GM23338 (cell line): ENCODE data around the gene EYS. TPM values are rescaled to one million over a fixed set of nuclear protein-coding genes. Genes with fewer than 3 reads are reported as not detected.

Source experiments
- ATAC-seq: fragments of 200-7000 bp; cut with Tn5 transposase; 3 replicates; pipeline ENCODE4 v1.9.1; 2020
- DNase-seq: peaks from one replicate; pipeline ENCODE4 v3.0.0-alpha.2; 2015; ENCODE audit warnings: low spot score
- H2AFZ ChIP-seq: fragments of 200-600 bp; sonication (generic); 2 replicates; pipeline ENCODE4 v1.8.0; 2016; ENCODE audit warnings: antibody characterized with exemption, mild to moderate bottlenecking, moderate library complexity
- H3F3A ChIP-seq: fragments of 200-600 bp; sonication (generic); replicated peaks from 2 replicates; pipeline ENCODE4 v1.8.0; 2017; ENCODE audit warnings: antibody characterized with exemption, mixed run types, low read depth
- H3K27ac ChIP-seq: fragments of 200-600 bp; sonication (generic); 2 replicates; pipeline ENCODE4 v1.6.1; 2016; ENCODE audit warnings: low read depth
- H3K27me3 ChIP-seq: fragments of 200-600 bp; sonication (generic); 2 replicates; pipeline ENCODE4 v1.8.0; 2016; ENCODE audit warnings: mild to moderate bottlenecking, mixed run types, moderate library complexity; ENCODE audit not compliant: insufficient read depth
- H3K36me3 ChIP-seq: fragments of 200-600 bp; sonication (generic); 2 replicates; pipeline ENCODE4 v1.8.0; 2016; ENCODE audit warnings: mild to moderate bottlenecking; ENCODE audit not compliant: insufficient read depth
- H3K4me1 ChIP-seq: fragments of 200-600 bp; sonication (generic); 2 replicates; pipeline ENCODE4 v1.8.0; 2016; ENCODE audit warnings: mild to moderate bottlenecking, moderate library complexity; ENCODE audit not compliant: insufficient read depth
- H3K4me2 ChIP-seq: fragments of 200-600 bp; sonication (generic); 2 replicates; pipeline ENCODE4 v1.7.1; 2017; ENCODE audit warnings: mixed run types
- H3K4me3 ChIP-seq: fragments of 200-600 bp; sonication (generic); 2 replicates; pipeline ENCODE4 v1.6.1; 2016; ENCODE audit warnings: mixed run types
- H3K79me2 ChIP-seq: fragments of 200-600 bp; sonication (generic); replicated peaks from 2 replicates; pipeline ENCODE4 v1.8.0; 2017; ENCODE audit warnings: mild to moderate bottlenecking; ENCODE audit not compliant: insufficient read depth
- H3K9me2 ChIP-seq: fragments of 200-600 bp; sonication (generic); 2 replicates; pipeline ENCODE4 v1.8.0; 2017; ENCODE audit not compliant: insufficient read depth
- H4K20me1 ChIP-seq: fragments of 200-600 bp; sonication (generic); replicated peaks from 2 replicates; pipeline ENCODE4 v1.8.0; 2017; ENCODE audit warnings: mild to moderate bottlenecking; ENCODE audit not compliant: insufficient read depth
- H3K27ac Mint-ChIP-seq: 2 replicates; pipeline ENCODE4 v1.8.0; 2020; ENCODE audit warnings: inconsistent platforms, mild to moderate bottlenecking, moderate library complexity, mixed read lengths
- H3K27me3 Mint-ChIP-seq: 3 replicates; pipeline ENCODE4 v1.8.0; 2022; ENCODE audit warnings: low read depth, mild to moderate bottlenecking, moderate library complexity, mixed read lengths, inconsistent platforms; ENCODE audit not compliant: insufficient read depth, poor library complexity
- H3K36me3 Mint-ChIP-seq: 3 replicates; pipeline ENCODE4 v1.8.0; 2021; ENCODE audit warnings: low read depth, mild to moderate bottlenecking, inconsistent platforms, moderate library complexity, mixed read lengths
- H3K4me1 Mint-ChIP-seq: 3 replicates; pipeline ENCODE4 v1.8.0; 2020; ENCODE audit warnings: mild to moderate bottlenecking, inconsistent platforms, mixed read lengths
- H3K4me3 Mint-ChIP-seq: 3 replicates; pipeline ENCODE4 v1.8.0; 2021; ENCODE audit warnings: moderate library complexity, mild to moderate bottlenecking, inconsistent platforms, mixed read lengths
- H3K9me3 Mint-ChIP-seq: 3 replicates; pipeline ENCODE4 v1.8.0; 2020; ENCODE audit warnings: moderate library complexity, mild to moderate bottlenecking, inconsistent platforms, mixed read lengths
- CREB1 ChIP-seq: fragments of 250-450 bp; sonication (Bioruptor Pico); IDR thresholded peaks from 2 replicates; pipeline ENCODE4 v1.5.0; 2020; ENCODE audit warnings: low read depth, mild to moderate bottlenecking, moderate library complexity
- ETS1 ChIP-seq: IDR thresholded peaks from 2 replicates; pipeline ENCODE4 v1.6.1; 2016; ENCODE audit warnings: antibody characterized with exemption
- EZH2 ChIP-seq: fragments of 200-600 bp; sonication (generic); IDR thresholded peaks from one replicate; pipeline ENCODE4 v1.8.0; 2017; ENCODE audit warnings: antibody characterized with exemption, mild to moderate bottlenecking, low read depth; ENCODE audit not compliant: unreplicated experiment
- JUNB ChIP-seq: IDR thresholded peaks from one replicate; pipeline ENCODE4 v1.6.1; 2016; ENCODE audit warnings: antibody characterized with exemption; ENCODE audit not compliant: unreplicated experiment
- NANOG ChIP-seq: IDR thresholded peaks from 2 replicates; pipeline ENCODE4 v1.6.1; 2016; ENCODE audit warnings: antibody characterized with exemption, borderline replicate concordance
- POLR2AphosphoS5 ChIP-seq: IDR thresholded peaks from 2 replicates; pipeline ENCODE4 v1.6.1; 2016; ENCODE audit warnings: antibody characterized with exemption, low read depth
- REST ChIP-seq: IDR thresholded peaks from one replicate; pipeline ENCODE4 v1.6.1; 2018; ENCODE audit warnings: antibody characterized with exemption; ENCODE audit not compliant: unreplicated experiment
- STAT1 ChIP-seq: IDR thresholded peaks from one replicate; pipeline ENCODE4 v1.6.1; 2016; ENCODE audit warnings: antibody characterized with exemption; ENCODE audit not compliant: unreplicated experiment
- ZNF331 ChIP-seq: fragments of 250-450 bp; sonication (Bioruptor Pico); IDR thresholded peaks from 2 replicates; pipeline ENCODE4 v1.5.0; 2020; ENCODE audit warnings: low read depth, mild to moderate bottlenecking, moderate library complexity
- ZNF462 ChIP-seq: fragments of 250-450 bp; sonication (Bioruptor Pico); IDR thresholded peaks from 2 replicates; pipeline ENCODE4 v1.5.0; 2020; ENCODE audit warnings: mild to moderate bottlenecking, moderate library complexity
- polyA plus RNA-seq: library from polyadenylated mRNA; unstranded; fragments of >200 nt; fragmentation: Nextera tagmentation; extraction: Ambion mirVana; gene quantifications from 2 replicates; pipeline ENCODE4 v1.2.1, GENCODE V29; 2016
- total RNA-seq: library from RNA; depleted of rRNA; stranded (reverse); fragments of >200 nt; shearing (Covaris generic); gene quantifications from 2 replicates; pipeline ENCODE4 v1.2.3, GENCODE V29; 2014

Gene EYS
- total and polyA plus RNA-seq, 2 experiments from 2014 or later: 0.38 to 0.52 TPM

- no peaks in the 10 kb centered on the region for H3K4me1 Mint-ChIP-seq
- no peak overlapping the region for H3K27ac Mint-ChIP-seq
- TF ChIP-seq JUNB: no peak
- no peak for TF ChIP-seq ETS1
- no peak for TF ChIP-seq STAT1
- TF ChIP-seq POLR2AphosphoS5: no peak
- TF ChIP-seq ZNF331 (CRISPR knock-in tag): no peak
Observed at GRCh38 chr6:64815718-64816117, 891.3 kb downstream of the EYS start.

GRCh38 chr6:64812138-64812537 lies 894.9 kb downstream of the EYS start:
- no peaks in the 10 kb centered on the region for H4K20me1 ChIP-seq
- DNase-seq (no peak), ATAC-seq (no peak)
- Mint-ChIP-seq H3K27ac (no peak overlapping the region), H3K4me1 (no peaks in the 10 kb centered on the region), H3K9me3 (no peaks in the 10 kb centered on the region; the same call in 2 of the 3 replicates), H3K27me3 (no peaks in the 10 kb centered on the region), H3K4me3 (no peak overlapping the region), H3K36me3 (no peaks in the 10 kb centered on the region)
- H3K4me3 ChIP-seq: no peak overlapping the region
- no peaks in the 10 kb centered on the region for H3F3A ChIP-seq
- no peak overlapping the region for H2AFZ ChIP-seq
- no peaks in the 10 kb centered on the region for H3K4me1 ChIP-seq
- H3K36me3 ChIP-seq: no peaks in the 10 kb centered on the region
- no peak overlapping the region for H3K4me2 ChIP-seq
- no peak overlapping the region for H3K27ac ChIP-seq
- TF ChIP-seq POLR2AphosphoS5 (no peak), NANOG (no peak), REST (no peak), EZH2 (no peak), CREB1 (CRISPR knock-in tag) (no peak), ZNF462 (CRISPR knock-in tag) (no peak), ZNF331 (CRISPR knock-in tag) (no peak)
- no peaks in the 10 kb centered on the region for H3K79me2 ChIP-seq
- H3K27me3 ChIP-seq: no peaks in the 10 kb centered on the region
- H3K9me2 ChIP-seq: no peaks in the 10 kb centered on the region

More at GRCh38 chr6:64815718-64816117, 891.3 kb downstream of the EYS start:
- Mint-ChIP-seq H3K27me3 (no peaks in the 10 kb centered on the region), H3K9me3 (no peaks in the 10 kb centered on the region), H3K36me3 (no peaks in the 10 kb centered on the region), H3K4me3 (no peak overlapping the region)
- no peak for DNase-seq
- H3K9me2 ChIP-seq: no peaks in the 10 kb centered on the region
- H3F3A ChIP-seq: no peaks in the 10 kb centered on the region
- ATAC-seq: no peak
- H3K4me3 ChIP-seq: no peak overlapping the region
- H3K27me3 ChIP-seq: no peaks in the 10 kb centered on the region
- H4K20me1 ChIP-seq: no peaks in the 10 kb centered on the region
- H2AFZ ChIP-seq: no peak overlapping the region
- no peaks in the 10 kb centered on the region for H3K4me1 ChIP-seq
- no peaks in the 10 kb centered on the region for H3K79me2 ChIP-seq
- H3K27ac ChIP-seq: no peak overlapping the region
- no peak overlapping the region for H3K4me2 ChIP-seq
- H3K36me3 ChIP-seq: no peaks in the 10 kb centered on the region
